ENCODE measurements around the gene SUGP1. TPM values are rescaled to one million over a fixed set of nuclear protein-coding genes. Genes with fewer than 3 reads are reported as not detected.

Gene SUGP1
- polyA plus RNA-seq, 3 donors: 17.4 to 38.8 (median 18.1) TPM

DNA sequence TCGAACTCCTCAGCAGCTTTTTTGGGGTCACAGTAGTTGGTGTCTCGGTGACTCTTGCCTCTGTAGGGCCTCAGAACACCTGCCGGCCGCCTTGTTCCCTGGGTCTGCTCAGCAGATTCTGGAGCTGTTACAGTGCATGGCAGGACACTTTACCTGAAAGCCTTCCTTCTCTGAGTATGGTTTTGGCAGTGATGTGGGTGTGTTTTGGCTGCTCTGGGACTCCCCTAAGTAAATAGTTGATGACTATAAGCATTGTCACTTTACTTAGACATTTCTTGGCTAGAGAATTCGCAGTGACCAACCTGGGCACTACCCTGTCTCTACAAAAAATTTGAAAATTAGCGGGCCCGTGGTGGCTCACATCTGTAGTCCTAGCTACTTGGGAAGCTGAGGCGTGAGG, 7.4 kb upstream of the SUGP1 start:
- Histone ChIP-seq H3K4me3 (replicated peaks in 1 of 3; ENCODE audit: low read depth in 2 of 3, low read length in 3 of 3) (no peak overlapping the region), H3K79me2 (ENCODE audit: insufficient read depth, low read length) (peaks cover 93% of the 10 kb centered on the region), H3K4me2 (replicated peaks; ENCODE audit: extremely low read depth, low read length, poor library complexity, severe bottlenecking) (no peak overlapping the region), H3K27ac (ENCODE audit: low read depth in 1 of 2, low read length in 2 of 2) (peak overlapping the region in 1 of 2 donors; percentile 65), H2AFZ (ENCODE audit: insufficient read depth, low read depth, low read length, poor library complexity, severe bottlenecking) (no peak overlapping the region), H3K4me1 (ENCODE audit: control insufficient read depth in 1 of 2, insufficient read depth in 2 of 2, low read length in 2 of 2) (peaks cover 20 to 23% of the 10 kb centered on the region in 2 donors), H3K36me3 (replicated peaks in 1 of 2; ENCODE audit: control insufficient read depth in 1 of 2, insufficient read depth in 2 of 2, low read length in 2 of 2) (peaks cover 50 to 63% of the 10 kb centered on the region in 2 donors), H3K9ac (ENCODE audit: insufficient read depth, low read length, poor library complexity, severe bottlenecking) (no peak overlapping the region), H4K20me1 (ENCODE audit: insufficient read depth, low read length) (peaks cover 74% of the 10 kb centered on the region), H3K9me3 (replicated peaks in 1 of 2; ENCODE audit: control insufficient read depth in 1 of 2, insufficient read depth in 1 of 2, low read length in 2 of 2) (no peaks in the 10 kb centered on the region), H3K27me3 (ENCODE audit: control insufficient read depth in 2 of 2, insufficient read depth in 2 of 2, low read length in 2 of 2) (no peaks in the 10 kb centered on the region)
- peaks cover 37% of the 10 kb centered on the region for H3K4me1 Mint-ChIP-seq
- peaks cover 46 to 88% of the 10 kb centered on the region in 2 donors for H3K36me3 Mint-ChIP-seq
- H3K27ac Mint-ChIP-seq: peak overlapping the region in 6 of 7 donors; percentile 13 to 93 (median 84)
- intact Hi-C loops (cut with micrococcal nuclease): loop anchor here in 1 of 2 donors (10.0 kb wide), 1 partner anchor 133 kb away; the partner anchor contains the start of genes BORCS8 and RFXANK
- no peaks in the 10 kb centered on the region for H3K27me3 Mint-ChIP-seq (ENCODE audit: low read depth in 3 of 3)
- H3K4me3 Mint-ChIP-seq: no peak overlapping the region
- TF ChIP-seq CTCF (IDR thresholded peaks at IDR 0.05): no peak
- WGBS (ENCODE audit: insufficient coverage): 100% methylated on average over 8 of the region's 8 CpGs
- no peaks in the 10 kb centered on the region for H3K9me3 Mint-ChIP-seq
- DNase-seq: no peak

- WGBS (ENCODE audit: insufficient coverage): 97% methylated on average over 6 of the region's 7 CpGs
- peaks cover 48% of the 10 kb centered on the region for H3K4me1 Mint-ChIP-seq
Observed at GRCh38 chr19:19324059-19324770, 3.9 kb upstream of the SUGP1 start.

More at GRCh38 chr19:19324059-19324770, 3.9 kb upstream of the SUGP1 start:
- intact Hi-C loops (cut with micrococcal nuclease): loop anchor here (5.0 to 10.0 kb wide), 3 partner anchors 129 to 293 kb away; partner anchors contain the start of genes BORCS8 (in 2 of the 2), RFXANK (in 2 of the 2) and PBX4 (in 1 of the 2)
- H2AFZ ChIP-seq (ENCODE audit: insufficient read depth, low read depth, low read length, poor library complexity, severe bottlenecking): no peak overlapping the region
- peaks cover 40% of the 10 kb centered on the region for H4K20me1 ChIP-seq (ENCODE audit: insufficient read depth, low read length)
- peaks cover 38 to 40% of the 10 kb centered on the region in 2 donors for H3K4me1 ChIP-seq (ENCODE audit: control insufficient read depth in 1 of 2, insufficient read depth in 2 of 2, low read length in 2 of 2)
- no peak for DNase-seq
- peaks cover 92% of the 10 kb centered on the region for H3K79me2 ChIP-seq (ENCODE audit: insufficient read depth, low read length)
- no peaks in the 10 kb centered on the region for H3K9me3 Mint-ChIP-seq
- H3K27me3 Mint-ChIP-seq (ENCODE audit: low read depth in 3 of 3): no peaks in the 10 kb centered on the region
- H3K36me3 ChIP-seq (replicated peaks in 1 of 2; ENCODE audit: control insufficient read depth in 1 of 2, insufficient read depth in 2 of 2, low read length in 2 of 2): peaks cover 24 to 32% of the 10 kb centered on the region in 2 donors
- TF ChIP-seq CTCF (IDR thresholded peaks at IDR 0.05): no peak
- H3K4me3 ChIP-seq (replicated peaks in 1 of 3; ENCODE audit: low read depth in 2 of 3, low read length in 3 of 3): no peak overlapping the region
- peak overlapping the region in 6 of 7 donors; percentile 20 to 77 (median 64) for H3K27ac Mint-ChIP-seq
- no peaks in the 10 kb centered on the region for H3K27me3 ChIP-seq (ENCODE audit: control insufficient read depth in 2 of 2, insufficient read depth in 2 of 2, low read length in 2 of 2)
- H3K4me3 Mint-ChIP-seq: no peak overlapping the region
- peak overlapping the region in 1 of 2 donors; percentile 50 for H3K27ac ChIP-seq (ENCODE audit: low read depth in 1 of 2, low read length in 2 of 2)
- H3K9me3 ChIP-seq (replicated peaks in 1 of 2; ENCODE audit: control insufficient read depth in 1 of 2, insufficient read depth in 1 of 2, low read length in 2 of 2): no peaks in the 10 kb centered on the region
- no peak overlapping the region for H3K9ac ChIP-seq (ENCODE audit: insufficient read depth, low read length, poor library complexity, severe bottlenecking)
- H3K4me2 ChIP-seq (replicated peaks; ENCODE audit: extremely low read depth, low read length, poor library complexity, severe bottlenecking): no peak overlapping the region
- peaks cover 31 to 57% of the 10 kb centered on the region in 2 donors for H3K36me3 Mint-ChIP-seq

All from CD14-positive monocyte (primary cell).